ENCODE results near the gene UPP2. TPM values are rescaled to one million over a fixed set of nuclear protein-coding genes. Genes with fewer than 3 reads are reported as not detected.

The UPP2 gene
- not detected for total RNA-seq

DNA sequence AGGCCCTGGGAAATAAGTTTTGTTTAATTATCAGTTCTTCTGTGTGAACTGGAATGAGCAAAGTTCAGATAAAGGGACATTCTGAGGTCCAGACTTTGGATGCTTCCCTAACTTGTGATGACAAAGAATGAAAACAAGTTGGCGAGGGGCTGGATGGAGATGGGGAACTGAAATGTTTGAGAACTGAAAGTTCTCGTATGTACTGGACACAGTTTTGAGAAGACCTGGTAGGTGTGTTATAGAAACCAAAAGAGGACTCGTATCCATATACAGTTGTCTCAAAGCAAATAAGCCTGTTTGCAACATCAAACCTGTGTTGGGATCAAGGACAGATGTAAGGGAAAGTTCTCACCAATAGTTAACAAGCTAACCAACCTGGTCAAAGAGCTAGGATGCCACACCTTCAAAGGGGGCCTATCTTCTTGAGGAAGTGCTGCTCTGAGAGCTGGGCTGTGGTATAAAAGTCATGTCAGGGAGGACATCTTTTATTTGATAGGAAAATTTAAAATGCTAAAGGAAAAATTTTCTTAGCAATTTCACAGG lies at the start of gene UPP2:
UPP2 (plus strand) TSS at position 493 of the 543 bp plus-strand sequence. CDS start 188 bp downstream, outside the sequence.
- Histone ChIP-seq H3K4me3 (ENCODE audit: low read length in 3 of 3) (no peak within 1 kb of the TSS), H3K4me1 (ENCODE audit: control insufficient read depth in 3 of 3, insufficient read depth in 3 of 3, low read length in 3 of 3) (no peaks in the 10 kb centered on the region), H3K27ac (ENCODE audit: low read depth, low read length) (no peak within 1 kb of the TSS), H3K27me3 (ENCODE audit: control insufficient read depth in 3 of 3, insufficient read depth in 3 of 3, low read length in 3 of 3) (no peaks in the 10 kb centered on the region), H3K36me3 (ENCODE audit: control insufficient read depth in 3 of 3, insufficient read depth in 3 of 3, low read length in 3 of 3) (no peaks in the 10 kb centered on the region), H3K9ac (ENCODE audit: low read depth in 1 of 3, low read length in 3 of 3) (no peak within 1 kb of the TSS), H3K9me3 (ENCODE audit: control insufficient read depth in 3 of 3, low read length in 3 of 3) (no peaks in the 10 kb centered on the region)

DNA sequence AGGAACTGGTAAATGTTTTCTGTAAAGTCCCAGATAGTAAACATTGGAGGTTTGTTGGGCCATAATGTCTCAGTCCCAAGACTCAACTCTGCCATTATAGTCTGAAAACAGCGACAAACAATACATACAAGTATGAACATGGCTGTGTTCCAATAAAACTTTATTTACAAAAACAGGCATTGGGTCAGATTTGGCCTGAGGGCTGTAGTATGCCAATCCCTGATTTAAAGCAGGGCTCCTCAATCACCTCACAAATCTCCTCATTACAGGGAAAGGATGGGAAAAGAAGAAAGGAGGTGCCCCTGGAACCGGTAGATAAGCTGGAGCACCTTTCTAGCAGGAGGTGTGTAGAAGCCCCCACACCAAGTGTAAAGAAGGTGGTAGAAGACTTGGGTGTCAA lies 48.9 kb upstream of the UPP2 start:
- no peaks in the 10 kb centered on the region for H3K4me1 ChIP-seq (ENCODE audit: control insufficient read depth in 3 of 3, insufficient read depth in 3 of 3, low read length in 3 of 3)
- H3K9ac ChIP-seq (ENCODE audit: low read depth in 1 of 3, low read length in 3 of 3): no peak overlapping the region
- H3K27ac ChIP-seq (ENCODE audit: low read depth, low read length): no peak overlapping the region
- H3K4me3 ChIP-seq (ENCODE audit: low read length in 3 of 3): no peak overlapping the region
- H3K36me3 ChIP-seq (ENCODE audit: control insufficient read depth in 3 of 3, insufficient read depth in 3 of 3, low read length in 3 of 3): no peaks in the 10 kb centered on the region
- H3K9me3 ChIP-seq (ENCODE audit: control insufficient read depth in 3 of 3, low read length in 3 of 3): no peaks in the 10 kb centered on the region
- no peaks in the 10 kb centered on the region for H3K27me3 ChIP-seq (ENCODE audit: control insufficient read depth in 3 of 3, insufficient read depth in 3 of 3, low read length in 3 of 3)

DNA sequence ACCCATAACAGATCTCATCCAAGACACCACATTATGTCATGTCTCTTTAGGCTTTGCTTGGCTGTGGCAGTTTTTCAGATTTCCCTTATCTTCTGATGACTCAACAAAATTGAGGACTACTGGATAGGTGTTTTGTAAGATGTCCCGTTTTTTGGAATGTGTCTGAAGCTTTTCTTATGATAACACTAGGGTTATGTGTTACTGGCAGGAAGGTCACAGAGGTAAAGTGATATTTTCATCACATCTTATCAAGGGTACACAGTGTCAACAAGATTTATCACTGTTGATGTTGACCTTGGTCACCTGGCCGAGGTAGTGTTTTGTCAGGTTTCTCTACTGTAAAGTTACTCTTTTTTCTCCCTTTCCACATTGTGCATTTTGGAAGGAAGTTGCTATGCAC lies 44.8 kb upstream of the UPP2 start:
- Histone ChIP-seq H3K9ac (ENCODE audit: low read depth in 1 of 3, low read length in 3 of 3) (no peak overlapping the region), H3K4me1 (ENCODE audit: control insufficient read depth in 3 of 3, insufficient read depth in 3 of 3, low read length in 3 of 3) (no peaks in the 10 kb centered on the region), H3K27me3 (ENCODE audit: control insufficient read depth in 3 of 3, insufficient read depth in 3 of 3, low read length in 3 of 3) (no peaks in the 10 kb centered on the region), H3K36me3 (ENCODE audit: control insufficient read depth in 3 of 3, insufficient read depth in 3 of 3, low read length in 3 of 3) (no peaks in the 10 kb centered on the region), H3K27ac (ENCODE audit: low read depth, low read length) (no peak overlapping the region), H3K4me3 (ENCODE audit: low read length in 3 of 3) (no peak overlapping the region), H3K9me3 (ENCODE audit: control insufficient read depth in 3 of 3, low read length in 3 of 3) (no peaks in the 10 kb centered on the region)

DNA sequence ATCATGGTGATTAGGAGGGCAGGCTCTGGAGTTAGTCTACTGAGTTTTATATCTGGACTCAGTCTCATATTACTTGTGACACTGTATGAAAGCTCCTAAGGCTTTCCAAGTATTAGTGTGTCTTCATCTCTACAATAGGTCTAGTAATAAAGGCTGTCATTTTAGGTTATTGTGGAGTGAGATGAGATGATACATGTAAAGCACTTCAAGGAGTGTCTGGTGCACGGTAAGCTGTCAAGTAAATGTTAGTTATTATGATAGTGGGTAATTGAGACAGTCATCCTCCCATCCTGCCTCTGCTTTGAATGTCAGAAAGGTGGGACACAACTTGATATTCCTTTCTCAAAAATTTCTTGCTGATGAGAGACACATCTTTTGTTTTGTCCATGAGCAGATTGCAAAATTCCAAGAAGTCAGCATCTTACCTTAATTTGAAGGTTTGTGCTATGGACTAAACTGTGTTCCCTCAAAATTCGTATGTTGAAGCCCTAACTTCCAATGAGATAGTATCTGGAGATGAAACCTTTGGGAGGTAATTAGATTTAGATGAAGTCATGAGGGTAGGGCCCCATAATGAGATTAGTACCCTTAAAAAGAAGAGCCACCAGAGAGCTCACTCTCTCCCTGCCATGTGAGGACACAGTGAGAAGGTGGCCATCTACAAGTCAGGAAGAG lies 41.4 kb upstream of the UPP2 start:
- no peak overlapping the region for H3K4me3 ChIP-seq (ENCODE audit: low read length in 3 of 3)
- H3K27me3 ChIP-seq (ENCODE audit: control insufficient read depth in 3 of 3, insufficient read depth in 3 of 3, low read length in 3 of 3): no peaks in the 10 kb centered on the region
- H3K27ac ChIP-seq (ENCODE audit: low read depth, low read length): no peak overlapping the region
- H3K9me3 ChIP-seq (ENCODE audit: control insufficient read depth in 3 of 3, low read length in 3 of 3): no peaks in the 10 kb centered on the region
- no peak overlapping the region for H3K9ac ChIP-seq (ENCODE audit: low read depth in 1 of 3, low read length in 3 of 3)
- H3K36me3 ChIP-seq (ENCODE audit: control insufficient read depth in 3 of 3, insufficient read depth in 3 of 3, low read length in 3 of 3): no peaks in the 10 kb centered on the region
- H3K4me1 ChIP-seq (ENCODE audit: control insufficient read depth in 3 of 3, insufficient read depth in 3 of 3, low read length in 3 of 3): no peaks in the 10 kb centered on the region

DNA sequence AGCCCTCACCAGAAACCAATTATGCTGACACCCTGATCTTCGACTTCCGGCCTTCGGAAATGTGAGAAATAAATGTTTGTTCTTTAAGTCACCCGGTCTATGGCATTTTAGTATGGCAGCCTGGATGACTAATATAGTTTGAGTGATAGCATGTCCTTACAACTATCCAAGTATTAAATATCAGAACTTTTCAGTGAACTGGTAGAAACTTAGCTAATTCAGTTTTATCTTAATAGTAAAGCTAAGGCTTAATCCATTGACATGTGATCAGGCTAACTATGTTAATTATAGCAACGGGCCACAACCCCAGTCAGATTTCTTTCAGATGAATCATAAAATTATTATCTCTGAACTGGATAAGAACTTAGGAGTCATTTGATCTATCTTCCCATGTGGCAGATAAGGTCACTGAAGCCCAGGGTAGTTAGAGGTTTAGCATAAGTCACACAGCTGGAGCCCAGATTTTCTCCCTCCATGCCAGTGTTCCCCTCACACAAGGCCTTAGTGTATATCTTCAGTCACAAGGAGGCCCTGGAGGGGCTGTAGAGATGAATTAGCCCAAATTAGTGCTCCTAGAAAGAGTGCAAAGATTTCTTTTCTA lies 40.7 kb upstream of the UPP2 start:
- Histone ChIP-seq H3K9me3 (ENCODE audit: control insufficient read depth in 3 of 3, low read length in 3 of 3) (no peaks in the 10 kb centered on the region), H3K36me3 (ENCODE audit: control insufficient read depth in 3 of 3, insufficient read depth in 3 of 3, low read length in 3 of 3) (no peaks in the 10 kb centered on the region), H3K4me3 (ENCODE audit: low read length in 3 of 3) (no peak overlapping the region), H3K4me1 (ENCODE audit: control insufficient read depth in 3 of 3, insufficient read depth in 3 of 3, low read length in 3 of 3) (no peaks in the 10 kb centered on the region), H3K27me3 (ENCODE audit: control insufficient read depth in 3 of 3, insufficient read depth in 3 of 3, low read length in 3 of 3) (no peaks in the 10 kb centered on the region), H3K27ac (ENCODE audit: low read depth, low read length) (no peak overlapping the region), H3K9ac (ENCODE audit: low read depth in 1 of 3, low read length in 3 of 3) (no peak overlapping the region)

DNA sequence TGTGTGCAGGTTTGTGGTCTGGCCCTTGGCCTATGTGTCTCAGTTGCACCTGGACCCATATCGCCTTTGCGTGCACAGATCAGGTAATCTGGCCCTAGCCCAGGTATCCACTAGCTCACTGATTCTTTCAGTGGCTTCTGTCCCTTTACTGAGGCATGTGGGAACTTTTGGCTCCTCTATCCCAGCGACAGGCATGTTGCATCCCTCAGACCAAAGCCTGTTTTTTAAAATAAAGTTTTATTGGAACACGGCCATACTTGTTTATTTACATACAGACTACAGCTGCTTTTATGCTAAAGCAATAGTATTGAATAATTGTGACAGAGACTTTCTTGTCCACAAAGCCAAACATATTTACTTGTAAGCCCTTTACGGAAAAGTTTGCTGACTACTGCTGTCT lies 39.9 kb upstream of the UPP2 start:
- H3K27me3 ChIP-seq (ENCODE audit: control insufficient read depth in 3 of 3, insufficient read depth in 3 of 3, low read length in 3 of 3): no peaks in the 10 kb centered on the region

GRCh38 chr2:158066046-158066713 lies 35.5 kb upstream of the UPP2 start:
- H3K9ac ChIP-seq (ENCODE audit: low read depth in 1 of 3, low read length in 3 of 3): no peak overlapping the region
- H3K9me3 ChIP-seq (ENCODE audit: control insufficient read depth in 3 of 3, low read length in 3 of 3): no peaks in the 10 kb centered on the region
- H3K27me3 ChIP-seq (ENCODE audit: control insufficient read depth in 3 of 3, insufficient read depth in 3 of 3, low read length in 3 of 3): no peaks in the 10 kb centered on the region
- H3K36me3 ChIP-seq (ENCODE audit: control insufficient read depth in 3 of 3, insufficient read depth in 3 of 3, low read length in 3 of 3): no peaks in the 10 kb centered on the region
- no peaks in the 10 kb centered on the region for H3K4me1 ChIP-seq (ENCODE audit: control insufficient read depth in 3 of 3, insufficient read depth in 3 of 3, low read length in 3 of 3)
- no peak overlapping the region for H3K4me3 ChIP-seq (ENCODE audit: low read length in 3 of 3)
- H3K27ac ChIP-seq (ENCODE audit: low read depth, low read length): no peak overlapping the region

More for the DNA sequence above, 39.9 kb upstream of the UPP2 start:
- H3K9me3 ChIP-seq (ENCODE audit: control insufficient read depth in 3 of 3, low read length in 3 of 3): no peaks in the 10 kb centered on the region
- no peak overlapping the region for H3K27ac ChIP-seq (ENCODE audit: low read depth, low read length)
- H3K4me3 ChIP-seq (ENCODE audit: low read length in 3 of 3): no peak overlapping the region
- no peak overlapping the region for H3K9ac ChIP-seq (ENCODE audit: low read depth in 1 of 3, low read length in 3 of 3)
- no peaks in the 10 kb centered on the region for H3K4me1 ChIP-seq (ENCODE audit: control insufficient read depth in 3 of 3, insufficient read depth in 3 of 3, low read length in 3 of 3)
- H3K36me3 ChIP-seq (ENCODE audit: control insufficient read depth in 3 of 3, insufficient read depth in 3 of 3, low read length in 3 of 3): no peaks in the 10 kb centered on the region

DNA sequence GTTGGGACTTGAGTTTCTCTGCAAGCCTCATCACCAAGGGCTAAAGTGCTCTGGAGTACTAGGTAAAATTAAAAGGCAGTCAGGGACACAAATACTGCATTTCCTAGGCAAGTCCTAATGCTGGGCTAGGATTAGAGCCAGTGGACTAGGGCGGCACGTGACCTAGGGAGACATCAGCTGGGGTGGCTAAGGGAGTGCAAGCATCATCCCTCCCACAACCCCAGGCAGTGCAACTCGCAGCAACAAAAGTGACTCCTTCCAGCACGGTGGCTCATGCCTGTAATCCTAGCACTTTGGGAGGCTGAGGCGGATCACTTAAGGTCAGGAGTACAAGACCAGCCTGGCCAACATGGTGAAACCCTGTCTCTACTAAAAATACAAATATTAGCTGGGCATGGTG lies 30.7 kb upstream of the UPP2 start:
- Histone ChIP-seq H3K36me3 (ENCODE audit: control insufficient read depth in 3 of 3, insufficient read depth in 3 of 3, low read length in 3 of 3) (no peaks in the 10 kb centered on the region), H3K9me3 (ENCODE audit: control insufficient read depth in 3 of 3, low read length in 3 of 3) (no peaks in the 10 kb centered on the region), H3K9ac (ENCODE audit: low read depth in 1 of 3, low read length in 3 of 3) (no peak overlapping the region), H3K4me1 (ENCODE audit: control insufficient read depth in 3 of 3, insufficient read depth in 3 of 3, low read length in 3 of 3) (no peaks in the 10 kb centered on the region), H3K27me3 (ENCODE audit: control insufficient read depth in 3 of 3, insufficient read depth in 3 of 3, low read length in 3 of 3) (no peaks in the 10 kb centered on the region), H3K4me3 (ENCODE audit: low read length in 3 of 3) (no peak overlapping the region), H3K27ac (ENCODE audit: low read depth, low read length) (no peak overlapping the region)

DNA sequence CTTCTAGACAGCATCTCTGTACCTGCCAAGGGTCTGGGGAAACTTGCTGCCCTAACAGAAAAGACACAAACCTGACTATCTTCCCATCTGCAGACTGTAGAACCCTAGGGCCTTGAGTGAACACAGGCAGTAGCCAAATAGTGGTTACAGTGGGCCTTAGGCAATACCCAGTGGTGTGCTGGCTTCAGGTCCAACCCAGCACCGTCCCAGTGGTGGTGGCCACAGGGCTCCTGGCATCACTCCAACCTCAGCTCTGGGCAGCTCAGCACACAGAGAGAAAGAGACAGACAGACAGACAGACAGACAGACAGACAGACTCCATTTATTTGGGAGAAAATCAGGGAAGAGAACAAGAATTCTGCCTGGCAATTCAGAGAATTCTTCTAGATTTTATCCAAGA lies 29.3 kb upstream of the UPP2 start:
- H3K27me3 ChIP-seq (ENCODE audit: control insufficient read depth in 3 of 3, insufficient read depth in 3 of 3, low read length in 3 of 3): no peaks in the 10 kb centered on the region
- H3K27ac ChIP-seq (ENCODE audit: low read depth, low read length): no peak overlapping the region
- H3K9me3 ChIP-seq (ENCODE audit: control insufficient read depth in 3 of 3, low read length in 3 of 3): no peaks in the 10 kb centered on the region
- no peak overlapping the region for H3K9ac ChIP-seq (ENCODE audit: low read depth in 1 of 3, low read length in 3 of 3)
- no peak overlapping the region for H3K4me3 ChIP-seq (ENCODE audit: low read length in 3 of 3)
- H3K36me3 ChIP-seq (ENCODE audit: control insufficient read depth in 3 of 3, insufficient read depth in 3 of 3, low read length in 3 of 3): no peaks in the 10 kb centered on the region
- no peaks in the 10 kb centered on the region for H3K4me1 ChIP-seq (ENCODE audit: control insufficient read depth in 3 of 3, insufficient read depth in 3 of 3, low read length in 3 of 3)

GRCh38 chr2:158079672-158080071 lies 22.0 kb upstream of the UPP2 start:
- Histone ChIP-seq H3K27me3 (ENCODE audit: control insufficient read depth in 3 of 3, insufficient read depth in 3 of 3, low read length in 3 of 3) (no peaks in the 10 kb centered on the region), H3K36me3 (ENCODE audit: control insufficient read depth in 3 of 3, insufficient read depth in 3 of 3, low read length in 3 of 3) (no peaks in the 10 kb centered on the region), H3K4me1 (ENCODE audit: control insufficient read depth in 3 of 3, insufficient read depth in 3 of 3, low read length in 3 of 3) (no peaks in the 10 kb centered on the region), H3K27ac (ENCODE audit: low read depth, low read length) (no peak overlapping the region), H3K4me3 (ENCODE audit: low read length in 3 of 3) (no peak overlapping the region), H3K9me3 (ENCODE audit: control insufficient read depth in 3 of 3, low read length in 3 of 3) (no peaks in the 10 kb centered on the region), H3K9ac (ENCODE audit: low read depth in 1 of 3, low read length in 3 of 3) (no peak overlapping the region)
